Measurements from ENCODE around the gene CASZ1. TPM values are rescaled to one million over a fixed set of nuclear protein-coding genes. Genes with fewer than 3 reads are reported as not detected.

The CASZ1 gene
- total and polyA plus RNA-seq, 2 experiments from 2014 or later = 3.6 to 6.9 TPM

DNA sequence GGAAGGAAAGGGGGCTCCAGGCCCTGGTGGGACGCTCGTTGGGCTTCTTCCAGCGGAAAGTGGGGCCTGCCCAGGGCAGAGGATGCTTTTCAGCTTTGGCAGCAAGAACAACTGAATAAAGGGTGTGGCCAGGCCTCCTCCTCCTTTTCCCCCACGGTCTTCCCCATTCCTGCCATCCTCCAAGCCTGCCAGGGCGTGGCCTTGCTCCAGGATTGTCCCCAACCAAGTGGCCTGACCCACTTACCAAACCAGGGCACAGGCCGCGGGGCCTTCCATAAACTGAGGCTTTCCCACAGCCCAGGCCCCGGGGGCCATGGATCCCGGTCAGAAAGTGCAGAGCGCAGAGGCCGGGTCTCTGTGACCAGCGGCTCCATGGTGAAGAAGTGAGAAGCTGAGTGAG is 33.6 kb downstream of the CASZ1 start:
- Histone ChIP-seq H3K36me3 (replicated peaks; ENCODE audit: insufficient read depth, low read depth) (no peaks in the 10 kb centered on the region), H3K79me2 (no peaks in the 10 kb centered on the region), H4K20me1 (ENCODE audit: insufficient read depth, poor library complexity, severe bottlenecking) (no peaks in the 10 kb centered on the region), H3K27ac (no peak overlapping the region), H3K9me3 (ENCODE audit: low read depth) (no peaks in the 10 kb centered on the region), H3K4me3 (no peak overlapping the region), H3K4me2 (no peak overlapping the region), H3K9me2 (replicated peaks; ENCODE audit: insufficient read depth) (no peaks in the 10 kb centered on the region), H3K4me1 (ENCODE audit: insufficient read depth) (peaks cover 31% of the 10 kb centered on the region), H3K27me3 (no peaks in the 10 kb centered on the region), H2AFZ (no peak overlapping the region)
- WGBS (ENCODE audit: low lambda C conversion rate, missing lambda C conversion rate) = 95% methylated on average over 12 of the region's 12 CpGs
- TF ChIP-seq EZH2phosphoT487 (IDR thresholded peaks at IDR 0.05; ENCODE audit: low read depth, severe bottlenecking, unreplicated experiment) (no peak), EZH2 (IDR thresholded peaks at IDR 0.05; ENCODE audit: borderline replicate concordance) (no peak)
- TF ChIP-seq, protein P1, sequence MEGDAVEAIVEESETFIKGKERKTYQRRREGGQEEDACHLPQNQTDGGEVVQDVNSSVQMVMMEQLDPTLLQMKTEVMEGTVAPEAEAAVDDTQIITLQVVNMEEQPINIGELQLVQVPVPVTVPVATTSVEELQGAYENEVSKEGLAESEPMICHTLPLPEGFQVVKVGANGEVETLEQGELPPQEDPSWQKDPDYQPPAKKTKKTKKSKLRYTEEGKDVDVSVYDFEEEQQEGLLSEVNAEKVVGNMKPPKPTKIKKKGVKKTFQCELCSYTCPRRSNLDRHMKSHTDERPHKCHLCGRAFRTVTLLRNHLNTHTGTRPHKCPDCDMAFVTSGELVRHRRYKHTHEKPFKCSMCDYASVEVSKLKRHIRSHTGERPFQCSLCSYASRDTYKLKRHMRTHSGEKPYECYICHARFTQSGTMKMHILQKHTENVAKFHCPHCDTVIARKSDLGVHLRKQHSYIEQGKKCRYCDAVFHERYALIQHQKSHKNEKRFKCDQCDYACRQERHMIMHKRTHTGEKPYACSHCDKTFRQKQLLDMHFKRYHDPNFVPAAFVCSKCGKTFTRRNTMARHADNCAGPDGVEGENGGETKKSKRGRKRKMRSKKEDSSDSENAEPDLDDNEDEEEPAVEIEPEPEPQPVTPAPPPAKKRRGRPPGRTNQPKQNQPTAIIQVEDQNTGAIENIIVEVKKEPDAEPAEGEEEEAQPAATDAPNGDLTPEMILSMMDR (IDR thresholded peaks at IDR 0.05; ENCODE audit: poor library complexity) = no peak
- no peak for DNase-seq (ENCODE audit: low spot score)

DNA sequence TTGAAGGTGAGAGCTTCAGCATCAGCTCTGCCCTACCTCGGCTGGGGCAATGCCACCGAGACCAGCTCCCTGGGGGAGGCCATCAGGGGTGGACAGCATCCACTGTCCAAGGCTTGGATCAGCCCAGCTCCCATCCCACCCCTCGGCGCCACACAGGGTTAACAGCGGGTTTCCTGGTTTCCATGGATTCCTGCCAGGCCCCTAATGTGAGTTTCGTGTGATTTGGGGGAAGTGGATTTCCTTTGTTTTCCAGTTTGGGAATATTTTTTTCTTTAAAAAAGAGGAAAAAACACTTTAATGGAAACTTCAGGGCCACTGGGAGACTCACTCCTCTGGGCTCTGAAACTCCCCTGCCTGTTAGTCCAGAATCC is 34.3 kb downstream of the CASZ1 start:
- TF ChIP-seq EZH2 (IDR thresholded peaks at IDR 0.05; ENCODE audit: borderline replicate concordance) (no peak), EZH2phosphoT487 (IDR thresholded peaks at IDR 0.05; ENCODE audit: low read depth, severe bottlenecking, unreplicated experiment) (no peak)
- TF ChIP-seq, protein P1 (IDR thresholded peaks at IDR 0.05; ENCODE audit: poor library complexity) = no peak
- no peaks in the 10 kb centered on the region for H3K27me3 ChIP-seq
- no peak for DNase-seq (ENCODE audit: low spot score)
- H4K20me1 ChIP-seq (ENCODE audit: insufficient read depth, poor library complexity, severe bottlenecking) = no peaks in the 10 kb centered on the region
- no peak overlapping the region for H2AFZ ChIP-seq
- H3K9me2 ChIP-seq (replicated peaks; ENCODE audit: insufficient read depth) = no peaks in the 10 kb centered on the region
- no peak overlapping the region for H3K27ac ChIP-seq
- no peak overlapping the region for H3K4me3 ChIP-seq
- no peak overlapping the region for H3K4me2 ChIP-seq
- H3K4me1 ChIP-seq (ENCODE audit: insufficient read depth) = peaks cover 31% of the 10 kb centered on the region
- no peaks in the 10 kb centered on the region for H3K79me2 ChIP-seq
- H3K36me3 ChIP-seq (replicated peaks; ENCODE audit: insufficient read depth, low read depth) = no peaks in the 10 kb centered on the region
- no peaks in the 10 kb centered on the region for H3K9me3 ChIP-seq (ENCODE audit: low read depth)
- 70% methylated on average over 6 of the region's 6 CpGs for WGBS (ENCODE audit: low lambda C conversion rate, missing lambda C conversion rate)

- no peak overlapping the region for H3K27ac ChIP-seq
- H3K4me3 ChIP-seq = no peak overlapping the region
- H3K9me3 ChIP-seq (ENCODE audit: low read depth) = no peaks in the 10 kb centered on the region
- H3K36me3 ChIP-seq (replicated peaks; ENCODE audit: insufficient read depth, low read depth) = no peaks in the 10 kb centered on the region
- DNase-seq (ENCODE audit: low spot score) = peak; percentile 29
- no peak overlapping the region for H2AFZ ChIP-seq
- H3K4me1 ChIP-seq (ENCODE audit: insufficient read depth) = peaks cover 31% of the 10 kb centered on the region
- 78% methylated on average over 23 of the region's 23 CpGs for WGBS (ENCODE audit: low lambda C conversion rate, missing lambda C conversion rate)
- no peaks in the 10 kb centered on the region for H3K27me3 ChIP-seq
- H4K20me1 ChIP-seq (ENCODE audit: insufficient read depth, poor library complexity, severe bottlenecking) = no peaks in the 10 kb centered on the region
- H3K4me2 ChIP-seq = peak overlapping the region; percentile 40
- H3K9me2 ChIP-seq (replicated peaks; ENCODE audit: insufficient read depth) = no peaks in the 10 kb centered on the region
- no peaks in the 10 kb centered on the region for H3K79me2 ChIP-seq
- TF ChIP-seq, protein P1 (IDR thresholded peaks at IDR 0.05; ENCODE audit: poor library complexity) = no peak
- TF ChIP-seq EZH2 (IDR thresholded peaks at IDR 0.05; ENCODE audit: borderline replicate concordance) (no peak), EZH2phosphoT487 (IDR thresholded peaks at IDR 0.05; ENCODE audit: low read depth, severe bottlenecking, unreplicated experiment) (no peak)
Measured at GRCh38 chr1:10761503-10762152, 34.8 kb downstream of the CASZ1 start.

All from hepatocyte (in vitro differentiated cells).